PFSK-1 (cell line): Measurements from ENCODE around the gene TNFRSF4.

Experiments
- POLR2AphosphoS5 ChIP-seq: IDR thresholded peaks from 2 replicates; pipeline ENCODE4 v1.6.1; 2012; ENCODE audit warnings: low read depth, mild to moderate bottlenecking, control low read depth, low read length, moderate library complexity
- TAF1 ChIP-seq: IDR thresholded peaks from 2 replicates; pipeline ENCODE4 v1.6.1; 2012; ENCODE audit warnings: low read length, control low read depth, borderline replicate concordance; ENCODE audit not compliant: insufficient read depth

DNA sequence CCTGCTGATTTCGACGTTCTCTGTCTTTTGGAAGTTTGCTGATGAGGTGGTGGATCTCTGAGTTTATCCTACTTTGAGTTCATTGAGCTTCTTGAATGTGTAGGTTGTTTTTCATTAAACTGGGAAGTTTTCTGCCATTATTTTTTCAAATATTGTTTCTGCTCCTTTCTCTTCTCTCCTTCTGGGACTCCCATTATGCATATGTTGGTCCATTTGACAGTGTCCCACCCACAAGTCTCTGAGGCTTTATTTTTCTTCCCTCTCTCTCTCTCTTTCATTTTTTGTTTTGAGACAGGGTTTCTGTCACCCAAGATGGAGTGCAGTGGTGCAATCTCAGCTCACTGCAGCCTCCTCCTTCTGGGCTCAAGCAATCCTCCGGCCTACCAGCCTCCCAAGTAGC, 19.2 kb downstream of the TNFRSF4 start:
- TF ChIP-seq TAF1 (no peak), POLR2AphosphoS5 (no peak)
